ENCODE measurements around the gene APBB1IP. TPM values are rescaled to one million over a fixed set of nuclear protein-coding genes. Genes with fewer than 3 reads are reported as not detected.

The APBB1IP gene
- total RNA-seq, 4 donors from 2014 or later, result 1.0 to 4.5 (median 2.7) TPM

GRCh38 chr10:26550774-26551526, 112.8 kb downstream of the APBB1IP start:
- WGBS, result 85% methylated on average over 15 of the region's 15 CpGs
- TF ChIP-seq EP300 (IDR thresholded peaks at IDR 0.05), result no peak
- no peak for TF ChIP-seq POLR2A (IDR thresholded peaks at IDR 0.05)
- no peak for TF ChIP-seq CTCF (IDR thresholded peaks at IDR 0.05)
- TF ChIP-seq POLR2AphosphoS5 (IDR thresholded peaks at IDR 0.05), result no peak
- H3K27me3 ChIP-seq, result no peaks in the 10 kb centered on the region
- no peak overlapping the region for H3K27ac ChIP-seq
- H3K36me3 ChIP-seq, result no peaks in the 10 kb centered on the region
- peaks cover 6% of the 10 kb centered on the region for H3K4me1 ChIP-seq
- no peaks in the 10 kb centered on the region for H3K9me3 ChIP-seq
- no peak for DNase-seq (ENCODE audit: low spot score in 2 of 2)
- no peak overlapping the region for H3K4me3 ChIP-seq

DNA sequence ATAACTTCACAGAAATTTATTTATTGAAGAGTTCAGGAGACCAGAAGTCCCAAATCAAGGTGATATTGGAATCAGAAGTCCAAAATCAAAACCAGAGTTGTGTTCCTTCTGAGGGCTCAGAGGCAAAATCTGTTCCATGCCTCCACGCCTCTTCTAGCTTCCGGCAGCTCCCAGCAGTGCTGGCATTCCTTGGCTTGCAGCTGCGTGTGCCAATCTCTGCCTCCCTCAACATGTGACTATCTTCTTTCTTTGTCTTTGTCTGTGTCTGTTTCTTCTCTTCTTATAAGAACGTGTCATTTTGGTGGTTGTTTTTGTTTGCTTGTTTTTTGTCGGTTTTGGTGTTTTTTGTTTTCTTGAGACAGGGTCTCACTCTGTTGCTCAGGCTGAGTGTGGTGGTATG, 116.1 kb downstream of the APBB1IP start:
- Histone ChIP-seq H3K27ac (no peak overlapping the region), H3K9me3 (no peaks in the 10 kb centered on the region), H3K4me1 (peaks cover 17% of the 10 kb centered on the region), H3K36me3 (no peaks in the 10 kb centered on the region), H3K27me3 (no peaks in the 10 kb centered on the region), H3K4me3 (no peak overlapping the region)
- WGBS, result 82% methylated on average over 5 of the region's 5 CpGs
- no peak for TF ChIP-seq EP300 (IDR thresholded peaks at IDR 0.05)
- TF ChIP-seq POLR2A (IDR thresholded peaks at IDR 0.05), result no peak
- no peak for TF ChIP-seq CTCF (IDR thresholded peaks at IDR 0.05)
- no peak for TF ChIP-seq POLR2AphosphoS5 (IDR thresholded peaks at IDR 0.05)
- DNase-seq (ENCODE audit: low spot score in 2 of 2), result no peak

DNA sequence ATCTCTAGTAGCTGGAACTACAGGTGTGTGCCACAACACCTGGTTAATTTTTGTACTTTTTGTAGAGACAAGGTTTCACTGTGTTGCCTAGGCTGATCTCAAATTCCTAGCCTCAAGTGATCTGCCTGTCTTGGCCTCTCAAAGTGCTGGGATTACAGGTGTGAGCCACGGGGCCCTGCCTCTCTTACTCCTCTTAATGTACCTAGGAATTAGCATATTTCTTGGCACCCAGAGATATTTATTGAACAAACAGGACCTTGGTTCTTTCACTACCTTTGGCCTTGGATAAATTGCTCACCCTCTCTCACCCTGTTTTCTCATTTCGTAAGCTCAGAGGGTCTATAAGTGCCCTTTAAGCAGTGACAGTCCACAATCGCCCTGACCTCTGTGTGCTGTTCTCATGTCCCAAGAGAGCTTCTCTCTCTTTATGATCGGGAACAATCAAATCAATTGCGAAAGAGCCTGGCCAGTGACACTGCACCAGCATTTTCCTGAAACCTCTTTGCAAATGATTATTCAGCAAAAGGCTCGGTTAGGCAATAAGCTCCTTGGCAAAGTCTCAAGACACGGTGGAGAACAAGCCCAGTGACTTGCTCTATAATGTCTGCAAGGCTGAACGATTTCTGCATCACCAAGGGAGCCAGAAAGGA, 117.7 kb downstream of the APBB1IP start:
- WGBS, result 24% methylated on average over 8 of the region's 8 CpGs

DNA sequence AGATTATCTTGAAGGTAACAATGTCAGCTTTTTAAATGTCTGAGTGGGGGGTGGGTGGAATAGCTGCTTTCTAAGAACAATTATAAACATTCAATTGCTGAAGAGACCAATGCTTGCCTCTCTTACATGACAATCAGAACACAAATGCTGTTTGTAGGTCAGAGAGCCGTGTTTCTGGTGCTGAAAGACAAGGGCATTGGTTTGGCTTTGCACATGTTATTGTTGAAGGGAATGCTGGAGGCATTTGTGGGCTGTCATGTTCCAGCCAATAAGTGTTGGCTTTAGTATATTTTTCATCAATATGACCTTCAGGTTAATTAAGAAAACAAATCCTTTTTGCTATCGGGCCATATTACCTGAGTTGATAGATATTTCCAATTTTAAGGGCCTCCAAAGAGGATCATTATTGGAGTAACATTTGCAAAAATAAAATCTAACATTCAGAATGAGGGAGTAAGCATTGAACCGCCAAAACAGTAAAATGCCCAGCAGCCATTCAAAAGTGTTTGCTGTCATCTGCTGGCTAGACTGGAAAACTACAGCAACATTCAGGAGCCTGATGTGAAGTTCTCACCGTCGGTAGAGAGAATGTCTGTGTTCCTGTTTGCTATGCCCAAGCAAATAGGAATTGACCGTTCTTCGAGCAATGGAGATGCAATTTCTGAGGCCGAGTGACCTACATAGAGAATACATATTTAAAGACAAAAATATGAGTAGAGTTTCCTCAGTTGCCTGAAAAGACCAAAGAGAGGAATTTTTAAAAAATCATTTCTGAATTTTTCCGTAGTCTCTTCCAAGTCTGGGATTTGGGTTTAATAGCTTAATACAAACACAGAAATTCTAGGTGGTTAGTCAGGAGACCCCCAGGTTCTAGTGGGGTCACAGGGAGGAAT, 118.9 kb downstream of the APBB1IP start:
- 17% methylated on average over 9 of the region's 9 CpGs for WGBS
- H3K9me3 ChIP-seq, result no peaks in the 10 kb centered on the region
- no peaks in the 10 kb centered on the region for H3K36me3 ChIP-seq
- H3K27ac ChIP-seq, result peak overlapping the region; percentile 38
- H3K27me3 ChIP-seq, result no peaks in the 10 kb centered on the region
- no peak for DNase-seq (ENCODE audit: low spot score in 2 of 2)
- peaks cover 17% of the 10 kb centered on the region for H3K4me1 ChIP-seq
- TF ChIP-seq CTCF (IDR thresholded peaks at IDR 0.05) (peak; percentile 50 to 76), EP300 (IDR thresholded peaks at IDR 0.05) (no peak)
- H3K4me3 ChIP-seq, result no peak overlapping the region

More for the DNA sequence above, 117.7 kb downstream of the APBB1IP start:
- no peak overlapping the region for H3K4me3 ChIP-seq
- H3K4me1 ChIP-seq, result peaks cover 17% of the 10 kb centered on the region
- TF ChIP-seq POLR2AphosphoS5 (IDR thresholded peaks at IDR 0.05), result peak in 2 of 3 donors; percentile 62 to 65
- TF ChIP-seq POLR2A (IDR thresholded peaks at IDR 0.05), result no peak
- no peaks in the 10 kb centered on the region for H3K9me3 ChIP-seq
- no peaks in the 10 kb centered on the region for H3K27me3 ChIP-seq
- H3K36me3 ChIP-seq, result no peaks in the 10 kb centered on the region
- peak; percentile 82 to 92 for DNase-seq (ENCODE audit: low spot score in 2 of 2)
- H3K27ac ChIP-seq, result peak overlapping the region; percentile 57

DNA sequence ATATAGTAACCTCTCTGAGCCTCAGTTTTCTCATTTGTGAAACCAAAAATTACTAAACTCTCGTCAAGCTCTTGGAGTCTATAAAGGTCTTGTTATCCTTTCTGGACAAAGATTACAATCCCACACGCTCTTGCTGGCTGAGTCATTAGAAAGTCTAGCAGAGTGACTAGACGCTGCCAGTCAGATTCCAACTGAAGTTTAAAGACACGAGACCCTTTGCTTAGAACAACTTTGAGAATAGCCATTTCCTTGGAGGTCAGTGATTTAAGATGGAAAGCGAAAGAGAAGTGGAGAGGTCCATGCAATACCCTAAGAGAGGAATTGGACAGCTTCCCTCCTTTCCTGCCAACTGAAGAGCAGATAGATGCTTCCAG, 119.5 kb downstream of the APBB1IP start:
- TF ChIP-seq POLR2A (IDR thresholded peaks at IDR 0.05) (no peak), CTCF (IDR thresholded peaks at IDR 0.05) (no peak), POLR2AphosphoS5 (IDR thresholded peaks at IDR 0.05) (no peak), EP300 (IDR thresholded peaks at IDR 0.05) (no peak)
- DNase-seq (ENCODE audit: low spot score in 2 of 2), result no peak
- H3K36me3 ChIP-seq, result no peaks in the 10 kb centered on the region
- WGBS, result 50% methylated on average over 5 of the region's 5 CpGs
- no peaks in the 10 kb centered on the region for H3K27me3 ChIP-seq
- no peaks in the 10 kb centered on the region for H3K9me3 ChIP-seq
- H3K4me1 ChIP-seq, result peaks cover 17% of the 10 kb centered on the region
- H3K4me3 ChIP-seq, result no peak overlapping the region
- H3K27ac ChIP-seq, result peak overlapping the region; percentile 38
